Liver (tissue), 9 donors: ENCODE data around the gene ATG10. TPM values are rescaled to one million over a fixed set of nuclear protein-coding genes. Genes with fewer than 3 reads are reported as not detected.

Experiments
- DNase-seq: peaks from one replicate; pipeline ENCODE4 v3.0.0-alpha.2; 2017; ENCODE audit warnings: low spot score
- H3K27ac ChIP-seq, 2 donors: one replicate each; pipeline ENCODE4 v1.7.0; 2013; ENCODE audit warnings: inconsistent platforms in 2 of 2, low read length in 2 of 2, control low read depth in 1 of 2, low read depth in 1 of 2, mild to moderate bottlenecking in 1 of 2
- H3K27me3 ChIP-seq, 4 donors: one replicate each; pipeline versions ENCODE4 v1.6.1 to v1.7.0; 2013; ENCODE audit warnings: low read length in 3 of 4, inconsistent platforms in 1 of 4, mild to moderate bottlenecking in 1 of 4, moderate library complexity in 1 of 4; ENCODE audit not compliant: control insufficient read depth in 4 of 4, insufficient read depth in 4 of 4
- H3K36me3 ChIP-seq, 4 donors: one replicate each; pipeline versions ENCODE4 v1.6.1 to v1.7.0; 2013; ENCODE audit warnings: low read length in 3 of 4, mild to moderate bottlenecking in 3 of 4, low read depth in 1 of 4, moderate library complexity in 1 of 4; ENCODE audit not compliant: control insufficient read depth in 4 of 4, insufficient read depth in 3 of 4
- H3K4me1 ChIP-seq, 4 donors: one replicate each; pipeline versions ENCODE4 v1.6.1 to v1.7.0; 2013; ENCODE audit warnings: low read length in 3 of 4, mild to moderate bottlenecking in 3 of 4, moderate library complexity in 1 of 4; ENCODE audit not compliant: control insufficient read depth in 4 of 4, insufficient read depth in 4 of 4
- H3K4me3 ChIP-seq, 3 donors: one replicate each; pipeline versions ENCODE4 v1.6.1 to v1.7.0; 2013; ENCODE audit warnings: low read length in 3 of 3, control low read depth in 1 of 3, low read depth in 1 of 3, mild to moderate bottlenecking in 1 of 3
- H3K9ac ChIP-seq, 2 donors: one replicate each; pipeline ENCODE4 v1.7.0; 2013; ENCODE audit warnings: low read length in 2 of 2, mild to moderate bottlenecking in 2 of 2, moderate library complexity in 2 of 2, control low read depth in 1 of 2, low read depth in 1 of 2
- H3K9me3 ChIP-seq, 4 donors: one replicate each; pipeline versions ENCODE4 v1.6.1 to v1.7.0; 2013; ENCODE audit warnings: low read length in 3 of 4; ENCODE audit not compliant: control insufficient read depth in 4 of 4
- EGR1 ChIP-seq, 2 donors: IDR thresholded peaks; 2 replicates each; pipeline ENCODE4 v1.6.1; 2016 to 2018; ENCODE audit warnings: antibody characterized with exemption in 2 of 2, low read depth in 2 of 2
- FOXA1 ChIP-seq: IDR thresholded peaks from 2 replicates; pipeline ENCODE4 v1.6.1; 2016; ENCODE audit warnings: antibody characterized with exemption
- FOXA2 ChIP-seq: IDR thresholded peaks from 2 replicates; pipeline ENCODE4 v1.6.1; 2016; ENCODE audit warnings: antibody characterized with exemption
- GABPA ChIP-seq, 2 donors: IDR thresholded peaks in 1 of 2; conservative IDR thresholded peaks in 1 of 2; 2 replicates each; pipeline ENCODE4 v1.6.1; 2016; ENCODE audit warnings: antibody characterized with exemption in 2 of 2, mild to moderate bottlenecking in 1 of 2, moderate library complexity in 1 of 2
- JUND ChIP-seq, 2 donors: IDR thresholded peaks; 2 replicates each; pipeline ENCODE4 v1.6.1; 2016; ENCODE audit warnings: antibody characterized with exemption in 2 of 2
- MAX ChIP-seq: IDR thresholded peaks from 2 replicates; pipeline ENCODE4 v1.6.1; 2016; ENCODE audit warnings: antibody characterized with exemption
- NR2F2 ChIP-seq: IDR thresholded peaks from 2 replicates; pipeline ENCODE4 v1.6.1; 2016; ENCODE audit warnings: antibody characterized with exemption
- REST ChIP-seq: IDR thresholded peaks from 2 replicates; pipeline ENCODE4 v1.6.1; 2016; ENCODE audit warnings: antibody characterized with exemption, mild to moderate bottlenecking
- RXRA ChIP-seq, 2 donors: IDR thresholded peaks; 2 replicates each; pipeline ENCODE4 v1.6.1; 2017 to 2018; ENCODE audit warnings: antibody characterized with exemption in 2 of 2, mild to moderate bottlenecking in 1 of 2
- SP1 ChIP-seq: IDR thresholded peaks from 2 replicates; pipeline ENCODE4 v1.6.1; 2018; ENCODE audit warnings: antibody characterized with exemption, mild to moderate bottlenecking
- TAF1 ChIP-seq: conservative IDR thresholded peaks from 2 replicates; pipeline ENCODE4 v1.6.1; 2016; ENCODE audit warnings: antibody characterized with exemption, mild to moderate bottlenecking
- YY1 ChIP-seq: IDR thresholded peaks from 2 replicates; pipeline ENCODE4 v1.6.1; 2016; ENCODE audit warnings: antibody characterized with exemption, mild to moderate bottlenecking
- ZBTB33 ChIP-seq: IDR thresholded peaks from 2 replicates; pipeline ENCODE4 v1.6.1; 2016; ENCODE audit warnings: antibody characterized with exemption
- WGBS: extraction: QIAGEN DNeasy Blood & Tissue Kit; methylation state at CpG from one replicate; pipeline ENCODE4 v1.1.7; 2013; 5-methylcytosine and 5-hydroxymethylcytosine counted together
- polyA plus RNA-seq, 2 donors: library from polyadenylated mRNA; stranded (reverse) in 1 of 2; unstranded in 1 of 2; fragments of 200-250 nt in 1 of 2; fragments of >200 nt in 1 of 2; fragmentation: Nextera tagmentation in 1 of 2; extraction: Ambion mirVana in 1 of 2; gene quantifications; one replicate each; pipeline versions ENCODE4 v1.2.1 to v1.2.3, GENCODE V29; 2013 to 2015
- total RNA-seq, 2 donors: library from RNA; depleted of rRNA; stranded (reverse); fragments of >200 nt; gene quantifications; one replicate each; pipeline ENCODE4 v1.2.3, GENCODE V29; 2014
- donor health status: healthy.
- donor health status: healthy.
- donor health status: healthy.
- donor health status: healthy.
- donor health status: healthy.

The ATG10 gene
- total and polyA plus RNA-seq, 4 donors: 3.1 to 7.8 (median 7.4) TPM

- Histone ChIP-seq H3K9me3 (no peaks in the 10 kb centered on the region), H3K4me1 (peaks cover 5 to 16% (median 11%) of the 10 kb centered on the region in 4 donors), H3K27me3 (no peaks in the 10 kb centered on the region), H3K36me3 (peaks cover 12 to 23% (median 21%) of the 10 kb centered on the region in 4 donors), H3K4me3 (no peak overlapping the region), H3K27ac (no peak overlapping the region), H3K9ac (no peak overlapping the region)
- no peak for DNase-seq
- TF ChIP-seq REST: no peak
- 90% methylated on average over 31 of the region's 31 CpGs for WGBS
Measured at GRCh38 chr5:82274343-82275211, 302.8 kb downstream of the ATG10 start.

DNA sequence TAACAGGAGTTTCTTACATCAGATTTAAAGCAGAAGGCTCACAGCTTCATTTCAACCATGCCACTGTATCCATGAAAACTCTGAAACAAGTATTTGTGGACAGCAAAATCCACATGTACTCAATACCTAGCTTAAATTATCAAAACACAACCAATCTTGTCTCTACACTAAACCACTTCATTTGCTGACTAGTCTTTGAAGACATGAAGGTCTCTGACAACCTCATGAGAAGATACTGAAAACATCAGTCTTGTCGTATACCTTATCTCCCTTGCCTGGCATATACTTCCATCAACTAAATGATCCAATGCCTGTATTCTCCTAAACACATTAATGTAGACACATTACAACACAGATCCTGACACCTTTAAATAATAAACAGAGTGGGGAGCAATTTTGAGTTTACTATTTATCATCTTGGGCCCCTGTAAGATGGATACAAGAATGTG is 303.4 kb downstream of the ATG10 start:
- H3K27ac ChIP-seq: no peak overlapping the region
- peaks cover 12 to 23% (median 21%) of the 10 kb centered on the region in 4 donors for H3K36me3 ChIP-seq
- TF ChIP-seq GABPA (IDR thresholded peaks at IDR 0.05 in 1 of 2, conservative IDR thresholded peaks at IDR 0.05 in 1 of 2) (no peak), FOXA2 (no peak), TAF1 (no peak), YY1 (no peak), SP1 (no peak), FOXA1 (no peak)
- H3K9ac ChIP-seq: no peak overlapping the region
- H3K4me1 ChIP-seq: peaks cover 5 to 23% (median 13%) of the 10 kb centered on the region in 4 donors
- H3K4me3 ChIP-seq: no peak overlapping the region
- H3K9me3 ChIP-seq: no peaks in the 10 kb centered on the region
- 99% methylated on average over 1 of the region's 1 CpG for WGBS
- DNase-seq: no peak
- no peaks in the 10 kb centered on the region for H3K27me3 ChIP-seq

DNA sequence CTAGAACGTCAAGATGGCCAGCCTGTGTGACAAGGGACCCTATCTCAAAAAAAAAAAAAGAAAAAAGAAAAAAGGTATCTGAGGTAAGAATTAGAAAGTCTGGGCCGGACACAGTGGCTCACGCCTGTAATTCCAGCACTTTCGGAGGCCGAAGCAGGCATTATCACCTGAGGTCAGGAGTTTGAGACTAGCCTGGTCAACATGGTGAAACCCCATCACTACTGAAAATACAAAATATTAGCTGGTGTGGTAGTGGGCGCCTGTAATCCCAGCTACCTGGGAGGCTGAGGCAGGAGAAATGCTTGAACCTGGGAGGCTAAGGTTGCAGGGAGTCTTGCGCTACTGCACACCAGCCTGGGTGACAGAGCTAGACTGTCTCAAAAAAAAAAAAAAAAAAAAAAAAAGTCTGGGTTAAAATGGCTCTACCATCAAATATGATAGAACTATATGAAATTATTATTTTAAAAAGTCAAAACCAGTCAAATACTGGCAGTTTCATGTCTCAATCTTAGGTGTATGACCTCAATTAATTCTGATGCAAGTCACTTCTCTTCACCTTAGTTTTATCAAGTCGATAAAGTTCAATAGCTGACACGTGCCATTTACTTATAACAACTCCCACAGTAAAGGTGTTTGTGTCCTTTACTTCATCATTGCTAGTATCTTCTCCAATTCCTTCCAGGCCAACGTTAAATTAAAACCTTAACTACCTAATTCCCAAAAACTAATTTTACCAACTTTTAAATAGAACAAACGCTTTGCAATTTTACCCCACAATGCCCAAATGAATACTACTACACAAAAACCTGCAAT is 305.2 kb downstream of the ATG10 start:
- Histone ChIP-seq H3K27ac (peak overlapping the region; percentile 86 to 93), H3K4me1 (peaks cover 5 to 25% (median 15%) of the 10 kb centered on the region in 4 donors), H3K36me3 (peaks cover 9 to 23% (median 21%) of the 10 kb centered on the region in 4 donors), H3K4me3 (peak overlapping the region; percentile 91 to 100 (median 92)), H3K9ac (peak overlapping the region; percentile 99), H3K27me3 (no peaks in the 10 kb centered on the region), H3K9me3 (no peaks in the 10 kb centered on the region)
- TF ChIP-seq NR2F2: no peak
- TF ChIP-seq RXRA (IDR thresholded peaks at IDR 0.05): no peak
- TF ChIP-seq REST: no peak
- no peak for TF ChIP-seq FOXA1
- TF ChIP-seq MAX: no peak
- TF ChIP-seq EGR1 (IDR thresholded peaks at IDR 0.05; ENCODE audit: low read depth in 2 of 2): no peak
- no peak for TF ChIP-seq ZBTB33
- no peak for TF ChIP-seq YY1
- no peak for TF ChIP-seq TAF1
- TF ChIP-seq FOXA2: no peak
- no peak for TF ChIP-seq JUND (IDR thresholded peaks at IDR 0.05)
- 70% methylated on average over 11 of the region's 11 CpGs for WGBS
- DNase-seq: no peak
